SK-N-MC (cell line): ENCODE measurements around the gene PRPF18.

Experiments
- EZH2 ChIP-seq: fragments of 200-600 bp; sonication (generic); IDR thresholded peaks from one replicate; pipeline ENCODE4 v1.6.1; 2017; ENCODE audit warnings: antibody characterized with exemption
- FOXP2 ChIP-seq: optimal IDR thresholded peaks from 2 replicates; pipeline ENCODE3; 2011; ENCODE audit warnings: mild to moderate bottlenecking, moderate library complexity; ENCODE audit not compliant: insufficient read depth; ENCODE audit errors: extremely low read length, control extremely low read depth
- POLR2AphosphoS5 ChIP-seq: IDR thresholded peaks from 2 replicates; pipeline ENCODE4 v1.6.1; 2012; ENCODE audit warnings: mild to moderate bottlenecking, low read depth, low read length, borderline replicate concordance

DNA sequence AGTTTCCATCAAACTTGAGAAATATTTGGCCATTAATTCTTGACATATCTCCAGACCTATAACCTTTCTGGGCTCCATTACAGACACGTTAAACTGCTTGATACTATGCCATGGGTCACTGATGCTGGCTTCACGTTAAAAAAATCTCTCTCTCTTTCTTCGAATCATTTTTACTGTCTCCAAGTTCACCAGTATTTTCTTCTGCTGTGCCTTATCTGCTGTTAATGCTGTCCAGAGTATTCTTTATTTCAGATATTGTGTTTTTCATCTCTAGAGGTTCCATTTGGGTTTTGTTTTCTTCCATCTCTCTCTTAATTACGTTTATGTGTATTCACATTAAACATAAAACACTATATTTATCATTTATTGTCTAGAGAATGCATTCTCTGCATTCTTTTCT is 12.8 kb upstream of the PRPF18 start:
- no peak for TF ChIP-seq EZH2
- no peak for TF ChIP-seq POLR2AphosphoS5
- no peak for TF ChIP-seq FOXP2
